Colon (tissue), 2 donors: ENCODE results near the gene EHBP1.
"Not testable (repeated sequence)": the region's sequence is repeated elsewhere in the genome, so short reads cannot be mapped to it uniquely, and the experiment has no call there.

ENCODE experiments used
- FAIRE-seq: peaks from 2 replicates; lab custom pipeline; 2012; peaks lifted over from hg19 to GRCh38; lab: Jason Lieb, UNC
- donor health status: control.
- donor health status: control.

Gene EHBP1

GRCh38 chr2:63074399-63074798 lies 368.9 kb downstream of the EHBP1 start:
- FAIRE-seq = not testable (repeated sequence)

DNA sequence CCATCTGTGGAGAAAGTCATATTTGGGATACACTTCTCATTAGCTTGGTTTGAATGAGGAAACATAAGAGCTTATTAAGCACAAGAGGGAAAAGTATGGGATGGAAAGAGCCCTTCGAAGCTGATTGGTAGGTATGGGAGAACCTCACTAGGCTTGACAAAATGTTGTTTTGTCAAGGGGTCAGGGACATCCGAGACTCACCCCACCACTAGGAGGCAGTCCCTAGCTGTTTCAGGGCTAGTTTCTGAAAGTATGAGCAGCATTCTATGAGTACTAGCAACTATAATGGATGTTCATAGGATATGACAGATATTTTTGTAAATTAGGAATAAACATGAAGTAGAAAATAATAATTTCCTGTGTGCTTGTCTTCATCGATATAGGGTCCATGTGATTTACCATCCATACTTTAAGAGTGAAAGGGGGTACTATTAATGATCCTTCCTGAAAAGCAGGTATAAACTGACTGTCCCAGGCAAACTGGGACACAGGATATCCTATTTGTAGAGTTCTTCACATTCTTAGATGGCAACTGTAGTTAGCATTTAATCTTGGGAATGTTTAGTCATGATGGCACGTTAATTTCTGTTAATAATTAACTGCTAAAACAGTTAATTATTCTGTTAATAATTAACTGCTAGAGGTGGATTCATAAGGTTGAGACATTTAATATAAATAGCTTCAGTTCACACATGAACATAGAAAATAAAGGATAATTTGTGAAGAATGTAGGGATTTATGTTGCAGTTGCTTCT lies 373.5 kb downstream of the EHBP1 start:
- no peak for FAIRE-seq

- no peak for FAIRE-seq
Observed at GRCh38 chr2:63081404-63081803, 375.9 kb downstream of the EHBP1 start.

DNA sequence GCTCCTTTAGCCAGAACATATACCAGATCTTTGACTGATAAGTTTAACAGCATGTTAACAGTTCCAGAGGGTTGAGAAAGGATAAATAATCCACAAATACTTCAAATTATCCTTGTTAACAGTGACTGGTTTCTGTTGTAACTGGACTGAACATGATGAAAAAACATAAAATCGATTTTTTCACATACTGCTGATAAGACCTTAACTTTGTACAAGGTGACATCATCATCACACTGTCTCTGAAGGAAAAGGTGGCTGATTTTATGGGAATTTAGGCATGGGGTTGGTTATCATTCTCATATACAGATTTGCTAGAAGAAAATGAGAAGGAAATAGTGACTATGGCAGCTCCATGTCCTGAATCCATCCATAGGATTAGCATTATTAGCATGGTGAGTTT lies 381.2 kb downstream of the EHBP1 start:
- FAIRE-seq = no peak

DNA sequence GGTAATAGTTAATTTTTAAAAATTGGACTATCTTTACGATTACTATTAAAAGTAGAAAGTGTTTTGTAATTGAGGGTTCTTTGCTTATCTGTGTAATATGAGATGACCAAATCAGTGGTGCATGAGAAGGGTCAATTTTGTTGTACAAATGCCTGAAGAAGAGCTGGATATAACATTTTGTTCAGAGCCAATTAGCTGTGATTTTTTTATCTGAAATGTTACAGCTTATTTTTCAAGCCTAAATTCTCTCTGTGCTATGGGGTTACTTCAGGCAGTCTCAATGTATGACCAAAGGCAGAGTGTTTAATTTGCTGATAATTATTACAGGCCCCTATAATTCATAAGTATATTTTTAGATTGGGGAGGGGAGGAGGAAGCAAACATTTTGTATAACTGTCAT lies 386.9 kb downstream of the EHBP1 start:
- no peak for FAIRE-seq

GRCh38 chr2:63092857-63093256 lies 387.3 kb downstream of the EHBP1 start:
- FAIRE-seq = no peak

DNA sequence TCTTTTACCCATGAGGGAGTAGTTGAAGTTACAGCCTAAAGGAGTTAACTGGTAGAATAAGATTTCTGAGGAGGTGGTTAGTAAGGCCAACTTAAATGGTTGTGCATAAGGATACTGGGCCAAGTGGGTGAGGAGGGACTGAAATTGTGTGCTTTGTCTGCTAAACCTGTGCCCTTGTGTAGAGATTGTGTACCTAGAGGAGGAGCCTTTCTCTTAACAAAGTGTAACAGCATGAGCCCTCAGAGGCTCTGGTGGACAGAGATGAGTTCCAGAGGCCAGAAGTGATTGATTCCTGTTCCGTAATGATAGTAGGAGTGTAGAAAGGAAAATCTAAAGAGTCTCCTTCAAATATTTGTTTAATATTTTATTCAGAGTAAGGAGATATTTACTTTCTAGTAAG lies 388.0 kb downstream of the EHBP1 start:
- FAIRE-seq = no peak
